K562 (cell line): ENCODE results near the gene FOXF2. TPM values are rescaled to one million over a fixed set of nuclear protein-coding genes. Genes with fewer than 3 reads are reported as not detected.

ENCODE experiments used
- ARNT ChIP-seq, 2 experiments: fragments of 450-650 bp; IDR thresholded peaks; 2 replicates each; pipeline ENCODE4 v1.6.1; 2016; ENCODE audit warnings: mild to moderate bottlenecking in 1 of 2
- CEBPZ ChIP-seq: fragments of 150-350 bp; IDR thresholded peaks from 2 replicates; pipeline ENCODE4 v1.6.1; 2014; ENCODE audit warnings: low read depth, mild to moderate bottlenecking, low read length, borderline replicate concordance
- DIDO1 ChIP-seq: fragments of 450-650 bp; IDR thresholded peaks from 2 replicates; pipeline ENCODE4 v1.6.1; 2016; ENCODE audit warnings: low read depth, missing biosample characterization, missing genetic modification characterization
- ERF ChIP-seq: fragments of 450-650 bp; formaldehyde crosslinking; IDR thresholded peaks from 2 replicates; pipeline ENCODE4 v1.4.0; 2020; ENCODE audit warnings: mild to moderate bottlenecking, mixed read lengths
- ETV6 ChIP-seq, 3 experiments: fragments of 150-350 bp in 1 of 3; sonication (generic) in 1 of 3; formaldehyde crosslinking in 1 of 3; IDR thresholded peaks; 2 replicates each; pipeline versions ENCODE4 v1.6.1 to v1.8.0; 2014 to 2022; ENCODE audit warnings: borderline replicate concordance in 2 of 3, low read depth in 2 of 3, antibody characterized with exemption in 1 of 3, low read length in 1 of 3, mild to moderate bottlenecking in 1 of 3, missing genetic modification reagents in 1 of 3
- RBM14 ChIP-seq: fragments of 200-400 bp; formaldehyde crosslinking; IDR thresholded peaks from 2 replicates; pipeline ENCODE4 v1.6.1; 2018; ENCODE audit warnings: low read depth, mild to moderate bottlenecking, low read length, moderate library complexity, borderline replicate concordance; ENCODE audit not compliant: insufficient read depth
- USF1 ChIP-seq: sonication (generic); formaldehyde crosslinking; IDR thresholded peaks from 2 replicates; pipeline ENCODE4 v1.9.0; 2022; ENCODE audit warnings: mild to moderate bottlenecking, missing genetic modification reagents
- ZBTB8A ChIP-seq: fragments of 450-650 bp; IDR thresholded peaks from 2 replicates; pipeline ENCODE4 v1.6.1; 2018; ENCODE audit warnings: mild to moderate bottlenecking, moderate library complexity; ENCODE audit not compliant: partially characterized antibody
- ZNF282 ChIP-seq: sonication (generic); formaldehyde crosslinking; IDR thresholded peaks from 2 replicates; pipeline ENCODE4 v1.8.1; 2023; ENCODE audit warnings: missing genetic modification reagents
- polyA plus RNA-seq, 8 experiments: library from polyadenylated mRNA; depleted of rRNA in 4 of 8; stranded (reverse) in 5 of 8; unstranded in 3 of 8; fragments of >200 nt; fragmentation: Nextera tagmentation in 2 of 8; fragmentation: Illumina TruSeq in 1 of 8; extraction: Ambion mirVana in 2 of 8; extraction: Trizol in 1 of 8; gene quantifications; 2 replicates each; pipeline versions ENCODE4 v1.2.1 to v1.2.3, GENCODE V29; 2011 to 2014; ENCODE audit warnings: inconsistent platforms in 1 of 8, missing spikeins in 1 of 8
- total RNA-seq, 7 experiments: library from RNA; depleted of rRNA in 6 of 7; stranded (reverse); fragments of >200 nt in 6 of 7; fragmentation: Illumina TruSeq in 2 of 7; extraction: Trizol in 2 of 7; gene quantifications; 2 replicates each; pipeline versions ENCODE4 v1.2.1 to v1.2.3, GENCODE V29; 2011 to 2021; ENCODE audit warnings: low replicate concordance in 1 of 7

FOXF2 gene
- total and polyA plus RNA-seq, 9 of the 15 experiments (the other 6 are each of a cell fraction or from before 2014, with no cell fraction given), result not detected

GRCh38 chr6:1412901-1413300 lies 23.5 kb downstream of the FOXF2 start (continued):
- TF ChIP-seq RBM14, result no peak
- TF ChIP-seq DIDO1 (tag), result no peak
- TF ChIP-seq USF1, result no peak
- no peak for TF ChIP-seq ERF (CRISPR knock-in tag)
- no peak for TF ChIP-seq ZBTB8A
- TF ChIP-seq ZNF282, result no peak
- no peak for TF ChIP-seq ARNT (IDR thresholded peaks at IDR 0.05)
- no peak for TF ChIP-seq CEBPZ
- no peak for TF ChIP-seq ETV6 (IDR thresholded peaks at IDR 0.05; ENCODE audit: borderline replicate concordance in 1 of 2, low read depth in 2 of 2, low read length in 1 of 2)
- no peak for TF ChIP-seq ETV6 (CRISPR knock-in tag; IDR thresholded peaks at IDR 0.05; ENCODE audit: borderline replicate concordance)
